K562 (cell line): ENCODE results near the gene KAZN. TPM values are rescaled to one million over a fixed set of nuclear protein-coding genes. Genes with fewer than 3 reads are reported as not detected.
A peak's percentile ranks its signal among the peaks of the same experiment; 100 is the strongest.

Source experiments
- CAMTA2 ChIP-seq: fragments of 250-450 bp; sonication (Bioruptor Pico); conservative IDR thresholded peaks from 2 replicates; pipeline ENCODE4 v1.5.1; 2022
- EHMT2 ChIP-seq: fragments of 450-650 bp; IDR thresholded peaks from 2 replicates; pipeline ENCODE4 v1.6.1; 2018; ENCODE audit warnings: antibody characterized with exemption
- NCOR1 ChIP-seq: fragments of 450-650 bp; IDR thresholded peaks from 2 replicates; pipeline ENCODE4 v1.6.1; 2016; ENCODE audit warnings: mild to moderate bottlenecking, moderate library complexity
- PHTF2 ChIP-seq: fragments of 250-450 bp; sonication (Bioruptor Pico); IDR thresholded peaks from 2 replicates; pipeline ENCODE4 v1.5.0; 2021; ENCODE audit warnings: mild to moderate bottlenecking
- SMAD2 ChIP-seq: fragments of 150-350 bp; IDR thresholded peaks from 2 replicates; pipeline ENCODE4 v1.6.1; 2014; ENCODE audit warnings: low read depth, mild to moderate bottlenecking, low read length
- SMARCC2 ChIP-seq: fragments of 450-650 bp; IDR thresholded peaks from 2 replicates; pipeline ENCODE4 v1.6.1; 2017; ENCODE audit warnings: antibody characterized with exemption, moderate library complexity, mild to moderate bottlenecking, low read depth
- SRSF7 ChIP-seq: fragments of 200-400 bp; formaldehyde crosslinking; optimal IDR thresholded peaks from 2 replicates; pipeline ENCODE3; 2017; ENCODE audit warnings: mild to moderate bottlenecking, low read depth, low read length
- YBX1 ChIP-seq: fragments of 450-650 bp; IDR thresholded peaks from 2 replicates; pipeline ENCODE4 v1.7.1; 2016; ENCODE audit warnings: mild to moderate bottlenecking
- ZNF121 ChIP-seq: sonication (generic); formaldehyde crosslinking; conservative IDR thresholded peaks from 2 replicates; pipeline ENCODE4 v1.8.0; 2022; ENCODE audit warnings: missing genetic modification reagents
- polyA plus RNA-seq, 8 experiments: library from polyadenylated mRNA; depleted of rRNA in 4 of 8; stranded (reverse) in 5 of 8; unstranded in 3 of 8; fragments of >200 nt; fragmentation: Nextera tagmentation in 2 of 8; fragmentation: Illumina TruSeq in 1 of 8; extraction: Ambion mirVana in 2 of 8; extraction: Trizol in 1 of 8; gene quantifications; 2 replicates each; pipeline versions ENCODE4 v1.2.1 to v1.2.3, GENCODE V29; 2011 to 2014; ENCODE audit warnings: inconsistent platforms in 1 of 8, missing spikeins in 1 of 8
- total RNA-seq, 7 experiments: library from RNA; depleted of rRNA in 6 of 7; stranded (reverse); fragments of >200 nt in 6 of 7; fragmentation: Illumina TruSeq in 2 of 7; extraction: Trizol in 2 of 7; gene quantifications; 2 replicates each; pipeline versions ENCODE4 v1.2.1 to v1.2.3, GENCODE V29; 2011 to 2021; ENCODE audit warnings: low replicate concordance in 1 of 7
- TF ChIP-seq, protein P1 (sequence below): fragments of 150-350 bp; IDR thresholded peaks from 2 replicates; pipeline ENCODE4 v1.6.1; 2014; ENCODE audit warnings: low read depth, mild to moderate bottlenecking, low read length, borderline replicate concordance
- TF ChIP-seq, protein P2 (sequence below): fragments of 450-650 bp; formaldehyde crosslinking; conservative IDR thresholded peaks from 2 replicates; pipeline ENCODE4 v1.4.0; 2022; ENCODE audit warnings: mild to moderate bottlenecking, missing genetic modification characterization
- TF ChIP-seq, protein P3 (sequence below): fragments of 450-650 bp; IDR thresholded peaks from 2 replicates; pipeline ENCODE4 v1.7.0; 2016; ENCODE audit warnings: borderline replicate concordance
- TF ChIP-seq, protein P4 (sequence below), 3 experiments: fragments of 200-800 bp in 1 of 3; fragments of 250-450 bp in 1 of 3; fragments of 450-650 bp in 1 of 3; sonication (Bioruptor Pico) in 1 of 3; sonication (Bioruptor generic) in 1 of 3; formaldehyde crosslinking in 1 of 3; IDR thresholded peaks; 2 replicates each; pipeline versions ENCODE4 v1.6.1 to v1.8.0; 2016 to 2022; ENCODE audit warnings: mild to moderate bottlenecking in 2 of 3, missing genetic modification characterization in 2 of 3, missing compliant biosample characterization in 1 of 3, moderate library complexity in 1 of 3

KAZN gene
- total and polyA plus RNA-seq, 9 of the 15 experiments (the other 6 are each of a cell fraction or from before 2014, with no cell fraction given): 2.1 to 21.6 (median 5.4) TPM

DNA sequence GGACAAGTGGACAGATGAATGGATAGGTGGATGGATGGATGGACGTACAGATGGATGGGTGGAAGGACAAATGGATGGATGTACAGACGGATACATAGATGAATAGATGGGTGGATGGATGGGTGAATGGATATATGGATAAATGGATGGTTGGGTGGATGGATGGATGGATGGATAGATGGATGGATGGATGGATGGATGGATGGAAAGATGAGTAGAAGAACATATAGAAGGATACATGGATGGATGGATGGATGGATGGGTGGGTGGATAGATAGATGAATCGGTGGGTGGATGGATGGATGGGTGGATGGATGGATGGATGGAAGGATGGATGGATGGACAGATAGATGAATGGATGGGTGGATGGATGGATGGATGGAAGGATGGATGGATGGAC lies 274.3 kb downstream of the KAZN start (continued):
- TF ChIP-seq, protein P1, sequence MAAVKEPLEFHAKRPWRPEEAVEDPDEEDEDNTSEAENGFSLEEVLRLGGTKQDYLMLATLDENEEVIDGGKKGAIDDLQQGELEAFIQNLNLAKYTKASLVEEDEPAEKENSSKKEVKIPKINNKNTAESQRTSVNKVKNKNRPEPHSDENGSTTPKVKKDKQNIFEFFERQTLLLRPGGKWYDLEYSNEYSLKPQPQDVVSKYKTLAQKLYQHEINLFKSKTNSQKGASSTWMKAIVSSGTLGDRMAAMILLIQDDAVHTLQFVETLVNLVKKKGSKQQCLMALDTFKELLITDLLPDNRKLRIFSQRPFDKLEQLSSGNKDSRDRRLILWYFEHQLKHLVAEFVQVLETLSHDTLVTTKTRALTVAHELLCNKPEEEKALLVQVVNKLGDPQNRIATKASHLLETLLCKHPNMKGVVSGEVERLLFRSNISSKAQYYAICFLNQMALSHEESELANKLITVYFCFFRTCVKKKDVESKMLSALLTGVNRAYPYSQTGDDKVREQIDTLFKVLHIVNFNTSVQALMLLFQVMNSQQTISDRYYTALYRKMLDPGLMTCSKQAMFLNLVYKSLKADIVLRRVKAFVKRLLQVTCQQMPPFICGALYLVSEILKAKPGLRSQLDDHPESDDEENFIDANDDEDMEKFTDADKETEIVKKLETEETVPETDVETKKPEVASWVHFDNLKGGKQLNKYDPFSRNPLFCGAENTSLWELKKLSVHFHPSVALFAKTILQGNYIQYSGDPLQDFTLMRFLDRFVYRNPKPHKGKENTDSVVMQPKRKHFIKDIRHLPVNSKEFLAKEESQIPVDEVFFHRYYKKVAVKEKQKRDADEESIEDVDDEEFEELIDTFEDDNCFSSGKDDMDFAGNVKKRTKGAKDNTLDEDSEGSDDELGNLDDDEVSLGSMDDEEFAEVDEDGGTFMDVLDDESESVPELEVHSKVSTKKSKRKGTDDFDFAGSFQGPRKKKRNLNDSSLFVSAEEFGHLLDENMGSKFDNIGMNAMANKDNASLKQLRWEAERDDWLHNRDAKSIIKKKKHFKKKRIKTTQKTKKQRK: no peak
- TF ChIP-seq PHTF2 (CRISPR knock-in tag) (no peak), EHMT2 (0 out of 2 replicates have a peak, but pooled peaks have one; percentile 12), YBX1 (0 out of 2 replicates have a peak, but pooled peaks have one; percentile 11), SMARCC2 (no peak), NCOR1 (no peak), SMAD2 (no peak), SRSF7 (no peak), CAMTA2 (no peak), ZNF121 (CRISPR knock-in tag) (no peak)
- TF ChIP-seq, protein P2, sequence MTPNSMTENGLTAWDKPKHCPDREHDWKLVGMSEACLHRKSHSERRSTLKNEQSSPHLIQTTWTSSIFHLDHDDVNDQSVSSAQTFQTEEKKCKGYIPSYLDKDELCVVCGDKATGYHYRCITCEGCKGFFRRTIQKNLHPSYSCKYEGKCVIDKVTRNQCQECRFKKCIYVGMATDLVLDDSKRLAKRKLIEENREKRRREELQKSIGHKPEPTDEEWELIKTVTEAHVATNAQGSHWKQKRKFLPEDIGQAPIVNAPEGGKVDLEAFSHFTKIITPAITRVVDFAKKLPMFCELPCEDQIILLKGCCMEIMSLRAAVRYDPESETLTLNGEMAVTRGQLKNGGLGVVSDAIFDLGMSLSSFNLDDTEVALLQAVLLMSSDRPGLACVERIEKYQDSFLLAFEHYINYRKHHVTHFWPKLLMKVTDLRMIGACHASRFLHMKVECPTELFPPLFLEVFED: 0 out of 2 replicates have a peak, but pooled peaks have one; percentile 29
- TF ChIP-seq, protein P3, sequence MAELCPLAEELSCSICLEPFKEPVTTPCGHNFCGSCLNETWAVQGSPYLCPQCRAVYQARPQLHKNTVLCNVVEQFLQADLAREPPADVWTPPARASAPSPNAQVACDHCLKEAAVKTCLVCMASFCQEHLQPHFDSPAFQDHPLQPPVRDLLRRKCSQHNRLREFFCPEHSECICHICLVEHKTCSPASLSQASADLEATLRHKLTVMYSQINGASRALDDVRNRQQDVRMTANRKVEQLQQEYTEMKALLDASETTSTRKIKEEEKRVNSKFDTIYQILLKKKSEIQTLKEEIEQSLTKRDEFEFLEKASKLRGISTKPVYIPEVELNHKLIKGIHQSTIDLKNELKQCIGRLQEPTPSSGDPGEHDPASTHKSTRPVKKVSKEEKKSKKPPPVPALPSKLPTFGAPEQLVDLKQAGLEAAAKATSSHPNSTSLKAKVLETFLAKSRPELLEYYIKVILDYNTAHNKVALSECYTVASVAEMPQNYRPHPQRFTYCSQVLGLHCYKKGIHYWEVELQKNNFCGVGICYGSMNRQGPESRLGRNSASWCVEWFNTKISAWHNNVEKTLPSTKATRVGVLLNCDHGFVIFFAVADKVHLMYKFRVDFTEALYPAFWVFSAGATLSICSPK: no peak
- TF ChIP-seq, protein P4, sequence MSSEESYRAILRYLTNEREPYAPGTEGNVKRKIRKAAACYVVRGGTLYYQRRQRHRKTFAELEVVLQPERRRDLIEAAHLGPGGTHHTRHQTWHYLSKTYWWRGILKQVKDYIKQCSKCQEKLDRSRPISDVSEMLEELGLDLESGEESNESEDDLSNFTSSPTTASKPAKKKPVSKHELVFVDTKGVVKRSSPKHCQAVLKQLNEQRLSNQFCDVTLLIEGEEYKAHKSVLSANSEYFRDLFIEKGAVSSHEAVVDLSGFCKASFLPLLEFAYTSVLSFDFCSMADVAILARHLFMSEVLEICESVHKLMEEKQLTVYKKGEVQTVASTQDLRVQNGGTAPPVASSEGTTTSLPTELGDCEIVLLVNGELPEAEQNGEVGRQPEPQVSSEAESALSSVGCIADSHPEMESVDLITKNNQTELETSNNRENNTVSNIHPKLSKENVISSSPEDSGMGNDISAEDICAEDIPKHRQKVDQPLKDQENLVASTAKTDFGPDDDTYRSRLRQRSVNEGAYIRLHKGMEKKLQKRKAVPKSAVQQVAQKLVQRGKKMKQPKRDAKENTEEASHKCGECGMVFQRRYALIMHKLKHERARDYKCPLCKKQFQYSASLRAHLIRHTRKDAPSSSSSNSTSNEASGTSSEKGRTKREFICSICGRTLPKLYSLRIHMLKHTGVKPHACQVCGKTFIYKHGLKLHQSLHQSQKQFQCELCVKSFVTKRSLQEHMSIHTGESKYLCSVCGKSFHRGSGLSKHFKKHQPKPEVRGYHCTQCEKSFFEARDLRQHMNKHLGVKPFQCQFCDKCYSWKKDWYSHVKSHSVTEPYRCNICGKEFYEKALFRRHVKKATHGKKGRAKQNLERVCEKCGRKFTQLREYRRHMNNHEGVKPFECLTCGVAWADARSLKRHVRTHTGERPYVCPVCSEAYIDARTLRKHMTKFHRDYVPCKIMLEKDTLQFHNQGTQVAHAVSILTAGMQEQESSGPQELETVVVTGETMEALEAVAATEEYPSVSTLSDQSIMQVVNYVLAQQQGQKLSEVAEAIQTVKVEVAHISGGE (CRISPR knock-in tag; IDR thresholded peaks at IDR 0.05): no peak
